ENCODE measurements around the gene PTOV1. TPM values are rescaled to one million over a fixed set of nuclear protein-coding genes. Genes with fewer than 3 reads are reported as not detected.
A peak's percentile ranks its signal among the peaks of the same experiment; 100 is the strongest.

Gene PTOV1
- total RNA-seq, 1 experiment from 2014 or later: 114 TPM

GRCh38 chr19:49856574-49857021, 5.6 kb downstream of the PTOV1 start (continued):
- no peak for TF ChIP-seq SIN3A (IDR thresholded peaks at IDR 0.05; ENCODE audit: borderline replicate concordance, insufficient read depth, low read depth, low read length)

- in situ Hi-C loops (cut with HindIII; ENCODE audit: low pct_unique_long_range_greater_than_20kb, low sequenced_read_pairs) (no loop called here), intact Hi-C loops (cut with micrococcal nuclease; ENCODE audit: unreplicated experiment) (no loop called here)
- H3K9me3 ChIP-seq (ENCODE audit: control insufficient read depth, insufficient read depth, low read depth, low read length): no peaks in the 10 kb centered on the region
- POLR2A ChIA-PET: no interaction called here
- no peak for DNase-seq (ENCODE audit: low read depth, low spot score)
- no TSS peak for BruUV-seq (replicated peaks)
- H3K4me3 ChIP-seq (ENCODE audit: low read depth in 2 of 2, low read length in 2 of 2): no peak overlapping the region
- H3K4me1 ChIP-seq (ENCODE audit: control insufficient read depth, insufficient read depth, low read length): peaks cover 43% of the 10 kb centered on the region
- CTCF ChIA-PET: no interaction called here
- TF ChIP-seq REST (IDR thresholded peaks at IDR 0.05; ENCODE audit: insufficient read depth in 1 of 2, low read depth in 2 of 2, low read length in 1 of 2): no peak
- no peak for TF ChIP-seq SIN3A (IDR thresholded peaks at IDR 0.05; ENCODE audit: borderline replicate concordance, insufficient read depth, low read depth, low read length)
- TF ChIP-seq CTCF (IDR thresholded peaks at IDR 0.05): peak; percentile 45; the same call in 1 of the 2 replicates
- TF ChIP-seq POLR2AphosphoS5 (IDR thresholded peaks at IDR 0.05; ENCODE audit: low read depth, low read length): peak; percentile 22; the same call in 1 of the 2 replicates
- TF ChIP-seq TCF7L2 (IDR thresholded peaks at IDR 0.05; ENCODE audit: low read depth, low read length): no peak
- peak overlapping the region; percentile 67; the same call in 1 of the 2 replicates for H3K27ac ChIP-seq (ENCODE audit: low read length)
- no peaks in the 10 kb centered on the region for H3K27me3 ChIP-seq (ENCODE audit: control insufficient read depth, insufficient read depth, low read length)
- ATAC-seq: peak; percentile 18
- H3K36me3 ChIP-seq (ENCODE audit: control insufficient read depth, insufficient read depth, low read length): no peaks in the 10 kb centered on the region
Measured at GRCh38 chr19:49857061-49857837, 6.3 kb downstream of the PTOV1 start.

- Histone ChIP-seq H3K27ac (ENCODE audit: low read length) (peak overlapping the region; percentile 67; the same call in 1 of the 2 replicates), H3K27me3 (ENCODE audit: control insufficient read depth, insufficient read depth, low read length) (no peaks in the 10 kb centered on the region), H3K9me3 (ENCODE audit: control insufficient read depth, insufficient read depth, low read depth, low read length) (no peaks in the 10 kb centered on the region), H3K4me3 (ENCODE audit: low read depth in 2 of 2, low read length in 2 of 2) (no peak overlapping the region), H3K36me3 (ENCODE audit: control insufficient read depth, insufficient read depth, low read length) (no peaks in the 10 kb centered on the region), H3K4me1 (ENCODE audit: control insufficient read depth, insufficient read depth, low read length) (peaks cover 43% of the 10 kb centered on the region)
- intact Hi-C loops (cut with micrococcal nuclease; ENCODE audit: unreplicated experiment) (no loop called here), in situ Hi-C loops (cut with HindIII; ENCODE audit: low pct_unique_long_range_greater_than_20kb, low sequenced_read_pairs) (no loop called here)
- TF ChIP-seq CTCF (IDR thresholded peaks at IDR 0.05) (no peak), POLR2AphosphoS5 (IDR thresholded peaks at IDR 0.05; ENCODE audit: low read depth, low read length) (no peak), SIN3A (IDR thresholded peaks at IDR 0.05; ENCODE audit: borderline replicate concordance, insufficient read depth, low read depth, low read length) (no peak), REST (IDR thresholded peaks at IDR 0.05; ENCODE audit: insufficient read depth in 1 of 2, low read depth in 2 of 2, low read length in 1 of 2) (no peak)
- ChIA-PET CTCF (no interaction called here), POLR2A (no interaction called here)
- ATAC-seq (no peak), DNase-seq (ENCODE audit: low read depth, low spot score) (no peak)
- BruUV-seq (replicated peaks): no TSS peak
Measured at GRCh38 chr19:49857838-49858087, 6.8 kb downstream of the PTOV1 start.
